H1 (cell line): Measurements from ENCODE around the gene MGMT. TPM values are rescaled to one million over a fixed set of nuclear protein-coding genes. Genes with fewer than 3 reads are reported as not detected.

ENCODE experiments used
- CTCF ChIA-PET: fragments of 300-600 bp; sonication (Branson Sonifier 250); formaldehyde crosslinking; loops from one replicate; lab custom pipeline; 2021; ENCODE audit not compliant: partially characterized antibody; lab: Charles Lee
- POLR2A ChIA-PET: fragments of 300-600 bp; sonication (Branson Sonifier 250); formaldehyde crosslinking; loops from one replicate; lab custom pipeline; 2021; ENCODE audit warnings: inconsistent platforms; ENCODE audit not compliant: partially characterized antibody; lab: Charles Lee
- DNase-seq, 2 experiments: peaks; one replicate each; pipeline versions ENCODE4 v3.0.0 to v3.0.0-alpha.2; 2010 to 2022; ENCODE audit warnings: low spot score in 2 of 2, low read depth in 1 of 2, mixed read lengths in 1 of 2
- FAIRE-seq: peaks from 2 replicates; lab custom pipeline; 2011; peaks lifted over from hg19 to GRCh38; lab: Jason Lieb, UNC
- H2AFZ ChIP-seq: 2 replicates; pipeline ENCODE4 v1.8.1; 2012; ENCODE audit warnings: low read length, inconsistent platforms
- H2AK5ac ChIP-seq: 2 replicates; pipeline ENCODE4 v1.6.1; 2013; ENCODE audit warnings: low read depth, low read length
- H2BK120ac ChIP-seq: replicated peaks from 2 replicates; pipeline ENCODE3; 2013; ENCODE audit warnings: low read depth, low read length, inconsistent platforms
- H2BK12ac ChIP-seq: 2 replicates; pipeline ENCODE4 v1.6.1; 2013; ENCODE audit warnings: low read depth, low read length
- H2BK15ac ChIP-seq: 2 replicates; pipeline ENCODE4 v1.6.1; 2013; ENCODE audit warnings: low read length
- H2BK20ac ChIP-seq: 2 replicates; pipeline ENCODE4 v1.6.1; 2013; ENCODE audit warnings: low read length
- H2BK5ac ChIP-seq: 2 replicates; pipeline ENCODE4 v1.6.1; 2013; ENCODE audit warnings: low read depth, low read length
- H3K14ac ChIP-seq: 2 replicates; pipeline ENCODE4 v1.6.1; 2013; ENCODE audit warnings: inconsistent platforms; ENCODE audit not compliant: insufficient read length
- H3K18ac ChIP-seq: 2 replicates; pipeline ENCODE4 v1.6.1; 2013; ENCODE audit warnings: low read length; ENCODE audit errors: extremely low read depth
- H3K23ac ChIP-seq: 2 replicates; pipeline ENCODE4 v1.6.1; 2013; ENCODE audit warnings: inconsistent platforms; ENCODE audit not compliant: insufficient read length
- H3K23me2 ChIP-seq: 2 replicates; pipeline ENCODE4 v1.6.1; 2013; ENCODE audit warnings: low read depth, low read length
- H3K27ac ChIP-seq: 2 replicates; pipeline ENCODE4 v1.6.1; 2011; ENCODE audit warnings: low read depth, low read length, inconsistent platforms
- H3K27me3 ChIP-seq, 4 experiments: replicated peaks in 1 of 4; 1 replicate in 1 of 4; 2 replicates in 3 of 4; pipeline versions ENCODE4 v1.6.1 to v1.8.1; 2011 to 2013; ENCODE audit warnings: low read length in 3 of 4, mild to moderate bottlenecking in 3 of 4, inconsistent platforms in 2 of 4, mixed read lengths in 2 of 4, moderate library complexity in 1 of 4; ENCODE audit not compliant: control insufficient read depth in 3 of 4, insufficient read depth in 3 of 4; ENCODE audit errors: extremely low read depth in 1 of 4
- H3K36me3 ChIP-seq, 4 experiments: 2 replicates each; pipeline versions ENCODE4 v1.6.1 to v1.8.1; 2011 to 2013; ENCODE audit warnings: mild to moderate bottlenecking in 4 of 4, low read length in 3 of 4, moderate library complexity in 2 of 4, control low read depth in 1 of 4, inconsistent platforms in 1 of 4; ENCODE audit not compliant: insufficient read depth in 4 of 4, control insufficient read depth in 2 of 4
- H3K4ac ChIP-seq: replicated peaks from 2 replicates; pipeline ENCODE3; 2013; ENCODE audit warnings: low read length, low read depth, mixed read lengths, inconsistent platforms; ENCODE audit not compliant: insufficient read length
- H3K4me1 ChIP-seq, 4 experiments: replicated peaks in 1 of 4; 1 replicate in 1 of 4; 2 replicates in 3 of 4; pipeline versions ENCODE4 v1.6.1 to v1.8.1; 2011 to 2013; ENCODE audit warnings: low read length in 3 of 4, inconsistent platforms in 2 of 4, mixed read lengths in 1 of 4; ENCODE audit not compliant: insufficient read depth in 4 of 4, control insufficient read depth in 3 of 4
- H3K4me2 ChIP-seq, 2 experiments: 2 replicates each; pipeline versions ENCODE4 v1.6.1 to v1.8.1; 2011 to 2013; ENCODE audit warnings: low read depth in 2 of 2, low read length in 2 of 2, control low read depth in 1 of 2, inconsistent platforms in 1 of 2, mild to moderate bottlenecking in 1 of 2; ENCODE audit not compliant: insufficient read depth in 1 of 2
- H3K4me3 ChIP-seq, 4 experiments: fragments of 200-600, 300-600 bp in 1 of 4; sonication (generic), shearing (Covaris generic), sonication (Bioruptor Twin) in 1 of 4; 2 replicates each; pipeline versions ENCODE4 v1.5.1 to v1.8.1; 2011 to 2016; ENCODE audit warnings: low read length in 4 of 4, low read depth in 3 of 4, control low read depth in 2 of 4, inconsistent platforms in 2 of 4, mild to moderate bottlenecking in 2 of 4, mixed read lengths in 1 of 4, moderate library complexity in 1 of 4; ENCODE audit not compliant: insufficient read depth in 2 of 4; ENCODE audit errors: extremely low read depth in 1 of 4
- H3K56ac ChIP-seq: replicated peaks from 2 replicates; pipeline ENCODE3; 2013; ENCODE audit warnings: low read depth, mild to moderate bottlenecking, mixed read lengths, low read length, inconsistent platforms; ENCODE audit not compliant: insufficient read length
- H3K79me1 ChIP-seq: 2 replicates; pipeline ENCODE4 v1.6.1; 2013; ENCODE audit warnings: low read depth, low read length, control low read depth
- H3K79me2 ChIP-seq, 2 experiments: 2 replicates each; pipeline versions ENCODE4 v1.6.1 to v1.8.1; 2012 to 2013; ENCODE audit warnings: low read length in 2 of 2, mild to moderate bottlenecking in 2 of 2, inconsistent platforms in 1 of 2; ENCODE audit not compliant: insufficient read depth in 2 of 2, control insufficient read depth in 1 of 2
- H3K9ac ChIP-seq, 4 experiments: replicated peaks in 1 of 4; 1 replicate in 1 of 4; 2 replicates in 3 of 4; pipeline versions ENCODE4 v1.6.1 to v1.8.1; 2011 to 2013; ENCODE audit warnings: low read depth in 3 of 4, low read length in 3 of 4, control low read depth in 2 of 4, mild to moderate bottlenecking in 2 of 4, moderate library complexity in 2 of 4, inconsistent platforms in 1 of 4; ENCODE audit errors: extremely low read depth in 1 of 4
- H3K9me3 ChIP-seq, 2 experiments: 2 replicates each; pipeline versions ENCODE4 v1.6.1 to v1.8.1; 2012 to 2013; ENCODE audit warnings: mild to moderate bottlenecking in 2 of 2, moderate library complexity in 2 of 2, control low read depth in 1 of 2, inconsistent platforms in 1 of 2, low read depth in 1 of 2, low read length in 1 of 2, mixed read lengths in 1 of 2; ENCODE audit not compliant: insufficient read depth in 2 of 2
- H4K20me1 ChIP-seq, 2 experiments: replicated peaks in 1 of 2; 2 replicates each; pipeline versions ENCODE3 to v1.8.1; 2011 to 2013; ENCODE audit warnings: inconsistent platforms in 2 of 2, low read length in 2 of 2, mild to moderate bottlenecking in 1 of 2; ENCODE audit not compliant: insufficient read depth in 2 of 2, control insufficient read depth in 1 of 2
- H4K5ac ChIP-seq: 2 replicates; pipeline ENCODE4 v1.6.1; 2013; ENCODE audit warnings: low read length, low read depth, mixed read lengths, inconsistent platforms; ENCODE audit not compliant: insufficient read length
- H4K8ac ChIP-seq: 2 replicates; pipeline ENCODE4 v1.8.0; 2013; ENCODE audit warnings: mild to moderate bottlenecking, moderate library complexity, low read length, inconsistent platforms; ENCODE audit not compliant: insufficient read depth; ENCODE audit errors: extremely low read depth
- H4K91ac ChIP-seq: replicated peaks from 2 replicates; pipeline ENCODE3; 2013; ENCODE audit warnings: low read length, mixed read lengths, inconsistent platforms; ENCODE audit not compliant: insufficient read length
- HDAC6 ChIP-seq: IDR thresholded peaks from one replicate; pipeline ENCODE4 v1.7.1; 2012; ENCODE audit warnings: low read depth, mild to moderate bottlenecking, inconsistent platforms, low read length, moderate library complexity
- TAF1 ChIP-seq: IDR thresholded peaks from 2 replicates; pipeline ENCODE4 v1.6.1; 2011; ENCODE audit warnings: mild to moderate bottlenecking, low read depth, low read length
- WGBS, 2 experiments: shearing (Covaris generic) in 1 of 2; methylation state at CpG; one replicate each; pipeline versions ENCODE4 v1.1.6 to v1.1.7; 2013 to 2015; ENCODE audit warnings: low lambda C conversion rate in 2 of 2, mixed read lengths in 2 of 2, inconsistent platforms in 1 of 2, low coverage in 1 of 2, missing lambda C conversion rate in 1 of 2; ENCODE audit not compliant: insufficient replicate concordance in 2 of 2, insufficient coverage in 1 of 2, insufficient read length in 1 of 2; ENCODE audit errors: extremely low coverage in 1 of 2, missing lambda C conversion rate in 1 of 2; 5-methylcytosine and 5-hydroxymethylcytosine counted together
- polyA plus RNA-seq, 7 experiments: library from polyadenylated mRNA; depleted of rRNA in 3 of 7; stranded (reverse) in 5 of 7; unstranded in 2 of 7; fragments of >200 nt in 5 of 7; fragments of 200-250 nt in 2 of 7; gene quantifications; 1 replicate in 5 of 7; 2 replicates in 1 of 7; 4 replicates in 1 of 7; pipeline versions ENCODE4 v1.2.1 to v1.2.3, GENCODE V29; 2011 to 2013; ENCODE audit warnings: missing spikeins in 2 of 7, mixed read lengths in 2 of 7
- total RNA-seq: library from RNA; stranded (reverse); fragmentation: NEBNext Ultra II Directional; extraction: Animal tissue kit (Norgen Biotek cat#: 25700); gene quantifications from 2 replicates; pipeline ENCODE4 v1.2.1, GENCODE V29; 2021

The MGMT gene
- total and polyA plus RNA-seq, 2 of the 8 experiments (the other 6 are each of a cell fraction or from before 2014, with no cell fraction given): 9.9 to 10.7 TPM

DNA sequence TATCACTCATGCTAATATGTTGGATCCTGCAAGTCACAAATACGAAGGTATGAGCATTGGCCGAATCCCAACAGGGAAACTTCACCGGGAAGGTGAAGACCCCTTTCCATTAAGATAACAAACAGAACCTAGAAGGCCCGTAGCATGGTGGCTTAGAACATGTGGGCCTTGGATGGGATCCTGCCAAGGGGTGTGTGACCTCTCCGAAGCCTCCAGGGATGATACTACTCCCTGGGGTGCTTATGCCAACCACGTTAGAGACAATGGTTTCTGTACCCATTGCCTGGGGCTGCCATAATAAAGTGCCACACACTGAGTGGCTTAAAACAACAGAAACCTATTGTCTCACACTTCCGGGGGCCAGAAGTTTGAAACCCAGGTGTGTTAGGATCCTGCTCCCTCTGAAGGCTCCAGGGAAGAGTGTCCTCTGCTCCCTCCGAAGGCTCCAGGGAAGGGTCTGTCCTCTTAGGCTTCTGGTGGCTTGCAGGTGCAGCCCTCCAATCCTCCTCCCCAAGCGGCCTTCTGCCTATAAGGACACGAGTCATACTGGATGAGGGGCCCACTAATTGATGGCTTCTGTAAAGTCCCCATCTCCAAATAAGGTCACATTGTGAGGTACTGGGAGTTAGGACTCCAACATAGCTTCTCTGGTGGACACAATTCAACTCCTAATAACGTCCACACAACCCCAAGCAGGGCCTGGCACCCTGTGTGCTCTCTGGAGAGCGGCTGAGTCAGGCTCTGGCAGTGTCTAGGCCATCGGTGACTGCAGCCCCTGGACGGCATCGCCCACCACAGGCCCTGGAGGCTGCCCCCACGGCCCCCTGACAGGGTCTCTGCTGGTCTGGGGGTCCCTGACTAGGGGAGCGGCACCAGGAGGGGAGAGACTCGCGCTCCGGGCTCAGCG is 992 bp upstream of the MGMT start:
- Histone ChIP-seq H2BK15ac (no peak overlapping the region), H3K79me2 (no peaks in the 10 kb centered on the region), H3K4ac (no peak overlapping the region), H3K36me3 (no peaks in the 10 kb centered on the region), H4K91ac (no peak overlapping the region), H3K27ac (no peak overlapping the region), H3K23me2 (no peaks in the 10 kb centered on the region; the same call in 1 of the 2 replicates), H3K9me3 (peaks cover 0 to 2% of the 10 kb centered on the region in 2 experiments; a peak in 1 of 4 replicates), H3K4me3 (peak overlapping the region in 1 of 4 experiments; percentile 30; a peak in 1 of 8 replicates), H3K18ac (no peak overlapping the region), H3K23ac (no peak overlapping the region), H3K4me1 (peaks cover 0 to 8% (median 5%) of the 10 kb centered on the region in 4 experiments; a peak in 6 of 7 replicates), H2BK120ac (no peak overlapping the region), H3K14ac (no peak overlapping the region), H2AK5ac (no peak overlapping the region), H4K8ac (peak overlapping the region; percentile 94), H3K56ac (no peak overlapping the region), H4K5ac (peak overlapping the region; percentile 61), H3K9ac (no peak overlapping the region), H3K27me3 (peaks cover 0 to 12% (median 5%) of the 10 kb centered on the region in 4 experiments; a peak in 4 of 7 replicates), H3K79me1 (no peaks in the 10 kb centered on the region; the same call in 1 of the 2 replicates), H2BK12ac (no peak overlapping the region), H2BK5ac (no peak overlapping the region), H4K20me1 (no peaks in the 10 kb centered on the region), H2AFZ (no peak overlapping the region), H2BK20ac (no peak overlapping the region), H3K4me2 (peak overlapping the region; percentile 50; a peak in 2 of 4 replicates)
- no peak for DNase-seq
- 96% methylated on average over 21 of the region's 21 CpGs; no CpG with 5 or more reads in 1 of the 2 experiments for WGBS, 2 experiments
- no peak for FAIRE-seq
- 0 out of 2 replicates have a peak, but pooled peaks have one; percentile 3 for TF ChIP-seq TAF1
- no peak for TF ChIP-seq HDAC6
- ChIA-PET POLR2A (no interaction called here), CTCF (no interaction called here)
